Fibroblast of lung (primary cell): ENCODE measurements around the gene NDUFAF5. TPM values are rescaled to one million over a fixed set of nuclear protein-coding genes. Genes with fewer than 3 reads are reported as not detected.

Experiments
- DNase-seq, 2 donors: peaks; one replicate each; pipeline versions ENCODE4 v3.0.0 to v3.0.0-alpha.2; 2010; ENCODE audit warnings: low read depth in 2 of 2
- H2AFZ ChIP-seq: 2 replicates; pipeline ENCODE4 v1.5.1; 2012; ENCODE audit warnings: low read length, control low read depth, inconsistent platforms
- H3K27ac ChIP-seq: 2 replicates; pipeline ENCODE4 v1.5.1; 2011; ENCODE audit warnings: low read length, control low read depth; ENCODE audit not compliant: insufficient read depth
- H3K27me3 ChIP-seq: 2 replicates; pipeline ENCODE4 v1.5.1; 2011; ENCODE audit warnings: mild to moderate bottlenecking, low read length; ENCODE audit not compliant: control insufficient read depth, insufficient read depth
- H3K36me3 ChIP-seq: 2 replicates; pipeline ENCODE4 v1.5.1; 2011; ENCODE audit warnings: low read length; ENCODE audit not compliant: control insufficient read depth, insufficient read depth
- H3K4me1 ChIP-seq: 2 replicates; pipeline ENCODE4 v1.5.1; 2011; ENCODE audit warnings: low read length; ENCODE audit not compliant: control insufficient read depth, insufficient read depth; ENCODE audit errors: extremely low read depth
- H3K4me2 ChIP-seq: 2 replicates; pipeline ENCODE4 v1.5.1; 2011; ENCODE audit warnings: low read length, control low read depth; ENCODE audit not compliant: insufficient read depth; ENCODE audit errors: extremely low read depth
- H3K4me3 ChIP-seq, 4 experiments: fragments of 200-600 bp in 1 of 4; sonication (generic) in 1 of 4; replicated peaks in 1 of 4; 2 replicates each; pipeline ENCODE4 v1.5.1; 2011 to 2016; ENCODE audit warnings: low read length in 4 of 4, low read depth in 3 of 4, mild to moderate bottlenecking in 3 of 4, control low read depth in 2 of 4, inconsistent platforms in 1 of 4, mixed read lengths in 1 of 4; ENCODE audit not compliant: insufficient read depth in 1 of 4; ENCODE audit errors: control extremely low read depth in 1 of 4
- H3K79me2 ChIP-seq: 2 replicates; pipeline ENCODE4 v1.5.1; 2012; ENCODE audit warnings: mild to moderate bottlenecking, low read length, inconsistent platforms; ENCODE audit not compliant: control insufficient read depth, insufficient read depth
- H3K9ac ChIP-seq: 2 replicates; pipeline ENCODE4 v1.5.1; 2011; ENCODE audit warnings: mild to moderate bottlenecking, low read length, control low read depth; ENCODE audit not compliant: insufficient read depth
- H3K9me3 ChIP-seq: 2 replicates; pipeline ENCODE4 v1.5.1; 2012; ENCODE audit warnings: low read depth, low read length; ENCODE audit not compliant: control insufficient read depth, insufficient read depth
- H4K20me1 ChIP-seq: 2 replicates; pipeline ENCODE4 v1.5.1; 2011; ENCODE audit warnings: low read length; ENCODE audit not compliant: control insufficient read depth, insufficient read depth; ENCODE audit errors: extremely low read depth
- EZH2 ChIP-seq: IDR thresholded peaks from 2 replicates; pipeline ENCODE4 v1.5.1; 2012; ENCODE audit warnings: low read length, control low read depth, mild to moderate bottlenecking; ENCODE audit errors: missing control alignments
- polyA plus RNA-seq, 2 donors: library from polyadenylated mRNA; depleted of rRNA in 1 of 2; stranded (reverse) in 1 of 2; unstranded in 1 of 2; fragments of >200 nt; gene quantifications; 2 replicates each; pipeline ENCODE4 v1.2.1, GENCODE V29; 2011 to 2012; ENCODE audit warnings: missing spikeins in 1 of 2
- total RNA-seq: library from RNA; depleted of rRNA; stranded (reverse); fragments of >200 nt; gene quantifications from 2 replicates; pipeline ENCODE4 v1.2.1, GENCODE V29; 2014
- TF ChIP-seq, protein P1 (sequence below), 2 donors: IDR thresholded peaks in 1 of 2; conservative IDR thresholded peaks in 1 of 2; 1 replicate in 1 of 2; 2 replicates in 1 of 2; pipeline ENCODE4 v1.5.1; 2011 to 2012; ENCODE audit warnings: low read length in 2 of 2, control low read depth in 1 of 2, inconsistent platforms in 1 of 2, low read depth in 1 of 2, mild to moderate bottlenecking in 1 of 2

The NDUFAF5 gene
- total and polyA plus RNA-seq, 2 donors (not counting 1 experiment from before 2014, with no cell fraction given), result 12.7 to 17.3 TPM

DNA sequence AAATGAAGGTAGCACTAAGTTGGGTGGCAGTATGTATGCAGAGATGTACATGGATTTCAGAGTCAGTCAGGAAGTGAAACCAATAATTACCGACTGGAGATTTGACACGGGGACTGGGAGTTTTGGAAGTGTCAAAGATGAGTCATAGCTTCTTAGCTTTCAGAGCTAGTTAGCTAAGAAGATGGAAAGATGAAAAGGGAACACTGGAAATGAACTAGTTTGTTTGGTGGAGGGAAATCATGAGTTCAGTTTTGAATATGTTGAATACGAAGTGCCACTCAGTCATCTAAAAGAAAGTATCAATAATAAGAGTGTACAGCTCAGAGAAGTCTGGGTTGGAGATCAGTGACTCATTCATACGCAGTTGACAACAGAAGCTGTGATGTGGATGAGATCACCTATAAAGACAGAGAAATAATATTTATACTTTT is 7.6 kb upstream of the NDUFAF5 start:
- DNase-seq, result peak; percentile 28 to 39
- Histone ChIP-seq H3K36me3 (peaks cover 2% of the 10 kb centered on the region), H3K4me1 (no peaks in the 10 kb centered on the region), H3K27ac (no peak overlapping the region), H3K9me3 (no peaks in the 10 kb centered on the region), H3K4me3 (no peak overlapping the region), H4K20me1 (no peaks in the 10 kb centered on the region), H2AFZ (no peak overlapping the region), H3K4me2 (no peak overlapping the region), H3K27me3 (no peaks in the 10 kb centered on the region), H3K79me2 (peaks cover 2% of the 10 kb centered on the region), H3K9ac (no peak overlapping the region)
- TF ChIP-seq, protein P1, sequence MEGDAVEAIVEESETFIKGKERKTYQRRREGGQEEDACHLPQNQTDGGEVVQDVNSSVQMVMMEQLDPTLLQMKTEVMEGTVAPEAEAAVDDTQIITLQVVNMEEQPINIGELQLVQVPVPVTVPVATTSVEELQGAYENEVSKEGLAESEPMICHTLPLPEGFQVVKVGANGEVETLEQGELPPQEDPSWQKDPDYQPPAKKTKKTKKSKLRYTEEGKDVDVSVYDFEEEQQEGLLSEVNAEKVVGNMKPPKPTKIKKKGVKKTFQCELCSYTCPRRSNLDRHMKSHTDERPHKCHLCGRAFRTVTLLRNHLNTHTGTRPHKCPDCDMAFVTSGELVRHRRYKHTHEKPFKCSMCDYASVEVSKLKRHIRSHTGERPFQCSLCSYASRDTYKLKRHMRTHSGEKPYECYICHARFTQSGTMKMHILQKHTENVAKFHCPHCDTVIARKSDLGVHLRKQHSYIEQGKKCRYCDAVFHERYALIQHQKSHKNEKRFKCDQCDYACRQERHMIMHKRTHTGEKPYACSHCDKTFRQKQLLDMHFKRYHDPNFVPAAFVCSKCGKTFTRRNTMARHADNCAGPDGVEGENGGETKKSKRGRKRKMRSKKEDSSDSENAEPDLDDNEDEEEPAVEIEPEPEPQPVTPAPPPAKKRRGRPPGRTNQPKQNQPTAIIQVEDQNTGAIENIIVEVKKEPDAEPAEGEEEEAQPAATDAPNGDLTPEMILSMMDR (conservative IDR thresholded peaks at IDR 0.05 in 1 of 2, IDR thresholded peaks at IDR 0.05 in 1 of 2; ENCODE audit: low read depth in 1 of 2, low read length in 2 of 2), result no peak
- no peak for TF ChIP-seq EZH2

DNA sequence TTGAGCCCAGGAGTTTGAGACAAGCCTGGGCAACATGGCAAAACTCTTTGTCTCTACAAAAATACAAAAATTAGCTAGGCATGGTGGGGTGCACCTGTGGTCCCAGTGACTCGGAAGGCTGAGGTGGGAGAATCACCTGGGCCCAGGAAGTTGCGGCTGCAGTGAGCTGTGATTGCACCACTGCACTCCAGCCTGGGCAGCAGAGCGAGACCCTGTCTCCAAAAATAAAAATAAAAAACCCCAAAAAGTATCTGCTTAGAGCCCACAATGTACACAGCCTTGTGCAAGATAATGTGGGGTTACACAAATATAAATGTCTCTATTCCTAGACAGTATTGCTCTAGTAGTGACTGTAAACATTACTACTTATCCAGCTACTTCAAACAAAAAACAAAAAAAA is 6.0 kb upstream of the NDUFAF5 start:
- no peak overlapping the region for H3K9ac ChIP-seq
- H3K36me3 ChIP-seq, result peaks cover 2% of the 10 kb centered on the region
- no peak overlapping the region for H3K27ac ChIP-seq

DNA sequence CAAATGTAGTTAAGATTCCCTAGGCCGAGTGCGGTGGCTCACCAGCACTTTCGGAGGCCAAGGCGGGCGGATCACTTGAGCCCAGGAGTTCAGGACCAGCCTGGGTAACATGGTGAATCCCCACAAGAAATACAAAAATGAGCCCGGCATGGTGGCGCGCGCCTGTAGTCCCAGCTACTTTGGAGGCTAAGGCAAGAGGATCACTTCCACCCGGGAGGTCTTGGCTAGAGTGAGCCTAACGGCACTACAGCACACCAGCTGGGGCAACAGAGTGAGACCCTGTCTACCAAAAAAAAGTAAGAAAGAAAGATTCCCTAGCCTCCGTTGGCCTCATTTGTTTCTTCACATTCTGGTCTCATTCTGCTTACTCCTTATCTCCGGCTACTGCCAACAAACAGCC is 1.3 kb upstream of the NDUFAF5 start:
- Histone ChIP-seq H3K79me2 (peaks cover 40% of the 10 kb centered on the region), H3K9ac (no peak overlapping the region), H3K4me3 (peak overlapping the region in 3 of 4 experiments; percentile 94 to 97 (median 95)), H3K27ac (no peak overlapping the region), H3K4me1 (peaks cover 4% of the 10 kb centered on the region), H3K9me3 (no peaks in the 10 kb centered on the region), H2AFZ (no peak overlapping the region), H3K27me3 (no peaks in the 10 kb centered on the region), H4K20me1 (no peaks in the 10 kb centered on the region), H3K4me2 (peak overlapping the region; percentile 88), H3K36me3 (peaks cover 3% of the 10 kb centered on the region)
- TF ChIP-seq, protein P1 (conservative IDR thresholded peaks at IDR 0.05 in 1 of 2, IDR thresholded peaks at IDR 0.05 in 1 of 2; ENCODE audit: low read depth in 1 of 2, low read length in 2 of 2), result no peak
- TF ChIP-seq EZH2, result no peak
- no peak for DNase-seq

More for the DNA sequence above, 6.0 kb upstream of the NDUFAF5 start:
- H3K79me2 ChIP-seq, result peaks cover 9% of the 10 kb centered on the region
- H3K9me3 ChIP-seq, result no peaks in the 10 kb centered on the region
- TF ChIP-seq EZH2, result no peak
- TF ChIP-seq, protein P1 (conservative IDR thresholded peaks at IDR 0.05 in 1 of 2, IDR thresholded peaks at IDR 0.05 in 1 of 2; ENCODE audit: low read depth in 1 of 2, low read length in 2 of 2), result no peak
- H3K4me3 ChIP-seq, result no peak overlapping the region
- no peak overlapping the region for H2AFZ ChIP-seq
- H3K4me2 ChIP-seq, result no peak overlapping the region
- no peaks in the 10 kb centered on the region for H4K20me1 ChIP-seq
- H3K4me1 ChIP-seq, result no peaks in the 10 kb centered on the region
- no peaks in the 10 kb centered on the region for H3K27me3 ChIP-seq
- no peak for DNase-seq
